Chondrocyte (in vitro differentiated cells): ENCODE results near the gene VPS39. TPM values are rescaled to one million over a fixed set of nuclear protein-coding genes. Genes with fewer than 3 reads are reported as not detected.
A peak's percentile ranks its signal among the peaks of the same experiment; 100 is the strongest.

Experiments used
- DNase-seq: peaks from one replicate; pipeline ENCODE4 v3.0.0; 2021; ENCODE audit warnings: mixed read lengths, low spot score
- H3K27ac Mint-ChIP-seq: one replicate; pipeline ENCODE4 v1.8.0; 2021; ENCODE audit warnings: mild to moderate bottlenecking, moderate library complexity, mixed read lengths; ENCODE audit not compliant: unreplicated experiment
- H3K27me3 Mint-ChIP-seq: 2 replicates; pipeline ENCODE4 v1.8.0; 2021; ENCODE audit warnings: low read depth, mixed read lengths
- H3K36me3 Mint-ChIP-seq: 2 replicates; pipeline ENCODE4 v1.8.0; 2021; ENCODE audit warnings: low read depth, mixed read lengths
- H3K4me1 Mint-ChIP-seq: 2 replicates; pipeline ENCODE4 v1.8.0; 2021; ENCODE audit warnings: low read depth, mild to moderate bottlenecking, mixed read lengths
- H3K4me3 Mint-ChIP-seq: one replicate; pipeline ENCODE4 v1.8.0; 2021; ENCODE audit warnings: mild to moderate bottlenecking, moderate library complexity, mixed read lengths; ENCODE audit not compliant: unreplicated experiment
- H3K9me3 Mint-ChIP-seq: 2 replicates; pipeline ENCODE4 v1.8.0; 2021; ENCODE audit warnings: low read depth, mixed read lengths
- CTCF ChIP-seq: fragments of 200-600 bp; sonication (generic); IDR thresholded peaks from 2 replicates; pipeline ENCODE4 v1.5.0; 2021; ENCODE audit warnings: antibody characterized with exemption, mild to moderate bottlenecking, moderate library complexity
- total RNA-seq: library from RNA; stranded (reverse); gene quantifications from 3 replicates; pipeline ENCODE4 v1.2.1, GENCODE V29; 2021

VPS39 gene
- total RNA-seq, 1 donor from 2014 or later = 53.5 TPM

- TF ChIP-seq CTCF = no peak
- H3K4me1 Mint-ChIP-seq = no peaks in the 10 kb centered on the region
- H3K9me3 Mint-ChIP-seq = no peaks in the 10 kb centered on the region
- H3K27me3 Mint-ChIP-seq = no peaks in the 10 kb centered on the region
- H3K4me3 Mint-ChIP-seq = no peak overlapping the region
- H3K27ac Mint-ChIP-seq = peak overlapping the region; percentile 49
- H3K36me3 Mint-ChIP-seq = peaks cover 51% of the 10 kb centered on the region
- no peak for DNase-seq
These were observed 25.7 kb downstream of the VPS39 start for GRCh38 chr15:42182328-42182886.

GRCh38 chr15:42178056-42178455 is 30.0 kb downstream of the VPS39 start:
- DNase-seq = no peak
- no peak overlapping the region for H3K4me3 Mint-ChIP-seq
- no peak for TF ChIP-seq CTCF
- no peak overlapping the region for H3K27ac Mint-ChIP-seq
- H3K36me3 Mint-ChIP-seq = peaks cover 44% of the 10 kb centered on the region
- no peaks in the 10 kb centered on the region for H3K27me3 Mint-ChIP-seq
- H3K9me3 Mint-ChIP-seq = no peaks in the 10 kb centered on the region
- no peaks in the 10 kb centered on the region for H3K4me1 Mint-ChIP-seq

GRCh38 chr15:42175671-42176070 is 32.4 kb downstream of the VPS39 start:
- Mint-ChIP-seq H3K9me3 (no peaks in the 10 kb centered on the region), H3K4me1 (no peaks in the 10 kb centered on the region), H3K27me3 (no peaks in the 10 kb centered on the region), H3K4me3 (no peak overlapping the region), H3K27ac (no peak overlapping the region), H3K36me3 (peaks cover 44% of the 10 kb centered on the region)
- no peak for TF ChIP-seq CTCF
- DNase-seq = no peak

- H3K36me3 Mint-ChIP-seq = peaks cover 33% of the 10 kb centered on the region
- H3K27ac Mint-ChIP-seq = no peak overlapping the region
- no peaks in the 10 kb centered on the region for H3K27me3 Mint-ChIP-seq
- no peaks in the 10 kb centered on the region for H3K4me1 Mint-ChIP-seq
- H3K4me3 Mint-ChIP-seq = no peak overlapping the region
- no peak for TF ChIP-seq CTCF
- H3K9me3 Mint-ChIP-seq = no peaks in the 10 kb centered on the region
- DNase-seq = no peak
These were observed 35.6 kb downstream of the VPS39 start for GRCh38 chr15:42172475-42172874.

GRCh38 chr15:42171795-42172194 is 36.3 kb downstream of the VPS39 start:
- peaks cover 37% of the 10 kb centered on the region for H3K36me3 Mint-ChIP-seq
- H3K27ac Mint-ChIP-seq = no peak overlapping the region
- no peak for TF ChIP-seq CTCF

More at GRCh38 chr15:42171795-42172194, 36.3 kb downstream of the VPS39 start:
- Mint-ChIP-seq H3K4me3 (no peak overlapping the region), H3K27me3 (no peaks in the 10 kb centered on the region), H3K4me1 (no peaks in the 10 kb centered on the region), H3K9me3 (no peaks in the 10 kb centered on the region)
- DNase-seq = no peak
